Neural progenitor cell (in vitro differentiated cells): ENCODE measurements around the gene RNF13. TPM values are rescaled to one million over a fixed set of nuclear protein-coding genes. Genes with fewer than 3 reads are reported as not detected.
"Not testable (repeated sequence)": the region's sequence is repeated elsewhere in the genome, so short reads cannot be mapped to it uniquely, and the experiment has no call there.

Source experiments
- DNase-seq: peaks from one replicate; pipeline ENCODE4 v3.0.0-alpha.2; 2016; ENCODE audit warnings: low spot score
- H2AFZ ChIP-seq: fragments of 200-600 bp; sonication (generic); replicated peaks from 2 replicates; pipeline ENCODE4 v1.6.1; 2016; ENCODE audit warnings: antibody characterized with exemption
- H3F3A ChIP-seq: fragments of 200-600 bp; sonication (generic); 2 replicates; pipeline ENCODE4 v1.6.1; 2016; ENCODE audit warnings: antibody characterized with exemption, low read depth
- H3K27ac ChIP-seq: fragments of 200-600 bp; sonication (generic); 2 replicates; pipeline ENCODE4 v1.5.1; 2016; ENCODE audit warnings: mild to moderate bottlenecking
- H3K27me3 ChIP-seq: fragments of 200-600 bp; sonication (generic); 2 replicates; pipeline ENCODE4 v1.6.1; 2016; ENCODE audit warnings: mild to moderate bottlenecking, moderate library complexity
- H3K36me3 ChIP-seq: fragments of 200-600 bp; sonication (generic); 2 replicates; pipeline ENCODE4 v1.5.1; 2016
- H3K4me1 ChIP-seq: fragments of 200-600 bp; sonication (generic); 2 replicates; pipeline ENCODE4 v1.6.1; 2016; ENCODE audit warnings: mixed run types
- H3K4me2 ChIP-seq: fragments of 200-600 bp; sonication (generic); 2 replicates; pipeline ENCODE4 v1.6.1; 2016
- H3K4me3 ChIP-seq: fragments of 200-600 bp; sonication (generic); 2 replicates; pipeline ENCODE4 v1.5.1; 2016
- H3K79me2 ChIP-seq: fragments of 200-600 bp; sonication (generic); 2 replicates; pipeline ENCODE4 v1.6.1; 2016; ENCODE audit warnings: low read depth
- H3K9ac ChIP-seq: fragments of 200-600 bp; sonication (generic); 2 replicates; pipeline ENCODE4 v1.6.1; 2016
- H3K9me3 ChIP-seq: fragments of 200-600 bp; sonication (generic); 2 replicates; pipeline ENCODE4 v1.5.1; 2016; ENCODE audit warnings: low read depth
- H4K20me1 ChIP-seq: fragments of 200-600 bp; sonication (generic); 2 replicates; pipeline ENCODE4 v1.6.1; 2016; ENCODE audit warnings: low read depth
- H3K27ac Mint-ChIP-seq: 3 replicates; pipeline ENCODE4 v1.8.0; 2021; ENCODE audit warnings: mixed read lengths
- H3K27me3 Mint-ChIP-seq: 2 replicates; pipeline ENCODE4 v1.8.0; 2022; ENCODE audit warnings: low read depth, mild to moderate bottlenecking, inconsistent platforms, moderate library complexity, mixed read lengths; ENCODE audit not compliant: insufficient read depth
- H3K36me3 Mint-ChIP-seq: 3 replicates; pipeline ENCODE4 v1.8.0; 2021; ENCODE audit warnings: mixed read lengths
- H3K4me1 Mint-ChIP-seq: 3 replicates; pipeline ENCODE4 v1.8.0; 2021; ENCODE audit warnings: mixed read lengths
- H3K4me3 Mint-ChIP-seq: 3 replicates; pipeline ENCODE4 v1.8.0; 2021; ENCODE audit warnings: mild to moderate bottlenecking, moderate library complexity, mixed read lengths
- H3K9me3 Mint-ChIP-seq: 3 replicates; pipeline ENCODE4 v1.8.0; 2020; ENCODE audit warnings: mixed read lengths
- EZH2 ChIP-seq: fragments of 200-600 bp; sonication (generic); IDR thresholded peaks from 2 replicates; pipeline ENCODE4 v1.6.1; 2017; ENCODE audit warnings: antibody characterized with exemption, mild to moderate bottlenecking, moderate library complexity
- EZH2phosphoT487 ChIP-seq: fragments of 200-600 bp; sonication (generic); IDR thresholded peaks from 2 replicates; pipeline ENCODE4 v1.6.1; 2017; ENCODE audit warnings: antibody characterized with exemption
- total RNA-seq: library from RNA; depleted of rRNA; stranded (reverse); fragments of >200 nt; gene quantifications from 2 replicates; pipeline ENCODE4 v1.2.3, GENCODE V29; 2015; ENCODE audit warnings: low replicate concordance
- TF ChIP-seq, protein P1 (sequence below): fragments of 200-600 bp; sonication (generic); IDR thresholded peaks from 2 replicates; pipeline ENCODE4 v1.5.1; 2017; ENCODE audit warnings: antibody characterized with exemption, mild to moderate bottlenecking

The RNF13 gene
- total RNA-seq, 1 donor from 2014 or later = 45.2 TPM

DNA sequence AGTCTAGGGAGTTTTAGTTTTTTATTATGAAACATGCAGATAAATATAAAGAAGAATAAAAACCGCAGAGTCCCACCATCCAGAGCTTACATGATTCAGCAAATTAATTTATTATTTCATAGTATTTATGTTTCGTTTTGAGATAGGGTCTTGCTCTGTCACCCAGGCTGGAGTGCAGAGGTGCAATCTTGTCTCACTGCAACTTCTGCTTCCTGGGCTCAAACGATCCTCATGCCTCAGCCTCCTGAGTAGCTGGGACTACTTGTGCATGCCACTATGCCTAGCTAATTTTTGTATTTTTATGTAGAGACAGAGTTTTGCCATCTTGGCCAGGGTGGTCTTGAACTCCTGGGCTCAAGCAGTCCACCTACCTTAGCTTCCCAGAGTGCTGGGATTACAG lies 13.6 kb downstream of the RNF13 start:
- Histone ChIP-seq H3K36me3 (peaks cover 4% of the 10 kb centered on the region), H3F3A (no peaks in the 10 kb centered on the region), H3K4me3 (no peak overlapping the region), H3K4me2 (no peak overlapping the region), H4K20me1 (no peaks in the 10 kb centered on the region), H3K9me3 (peaks cover 6% of the 10 kb centered on the region), H3K27ac (no peak overlapping the region), H3K79me2 (peaks cover 73% of the 10 kb centered on the region), H3K27me3 (no peaks in the 10 kb centered on the region), H2AFZ (no peak overlapping the region), H3K9ac (no peak overlapping the region), H3K4me1 (peaks cover 3% of the 10 kb centered on the region)
- Mint-ChIP-seq H3K9me3 (peaks cover 32% of the 10 kb centered on the region), H3K4me1 (no peaks in the 10 kb centered on the region), H3K36me3 (peaks cover 16% of the 10 kb centered on the region), H3K27me3 (peaks cover 2% of the 10 kb centered on the region), H3K4me3 (no peak overlapping the region), H3K27ac (no peak overlapping the region)
- no peak for DNase-seq
- TF ChIP-seq EZH2phosphoT487 (no peak), EZH2 (no peak)
- TF ChIP-seq, protein P1, sequence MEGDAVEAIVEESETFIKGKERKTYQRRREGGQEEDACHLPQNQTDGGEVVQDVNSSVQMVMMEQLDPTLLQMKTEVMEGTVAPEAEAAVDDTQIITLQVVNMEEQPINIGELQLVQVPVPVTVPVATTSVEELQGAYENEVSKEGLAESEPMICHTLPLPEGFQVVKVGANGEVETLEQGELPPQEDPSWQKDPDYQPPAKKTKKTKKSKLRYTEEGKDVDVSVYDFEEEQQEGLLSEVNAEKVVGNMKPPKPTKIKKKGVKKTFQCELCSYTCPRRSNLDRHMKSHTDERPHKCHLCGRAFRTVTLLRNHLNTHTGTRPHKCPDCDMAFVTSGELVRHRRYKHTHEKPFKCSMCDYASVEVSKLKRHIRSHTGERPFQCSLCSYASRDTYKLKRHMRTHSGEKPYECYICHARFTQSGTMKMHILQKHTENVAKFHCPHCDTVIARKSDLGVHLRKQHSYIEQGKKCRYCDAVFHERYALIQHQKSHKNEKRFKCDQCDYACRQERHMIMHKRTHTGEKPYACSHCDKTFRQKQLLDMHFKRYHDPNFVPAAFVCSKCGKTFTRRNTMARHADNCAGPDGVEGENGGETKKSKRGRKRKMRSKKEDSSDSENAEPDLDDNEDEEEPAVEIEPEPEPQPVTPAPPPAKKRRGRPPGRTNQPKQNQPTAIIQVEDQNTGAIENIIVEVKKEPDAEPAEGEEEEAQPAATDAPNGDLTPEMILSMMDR = no peak

DNA sequence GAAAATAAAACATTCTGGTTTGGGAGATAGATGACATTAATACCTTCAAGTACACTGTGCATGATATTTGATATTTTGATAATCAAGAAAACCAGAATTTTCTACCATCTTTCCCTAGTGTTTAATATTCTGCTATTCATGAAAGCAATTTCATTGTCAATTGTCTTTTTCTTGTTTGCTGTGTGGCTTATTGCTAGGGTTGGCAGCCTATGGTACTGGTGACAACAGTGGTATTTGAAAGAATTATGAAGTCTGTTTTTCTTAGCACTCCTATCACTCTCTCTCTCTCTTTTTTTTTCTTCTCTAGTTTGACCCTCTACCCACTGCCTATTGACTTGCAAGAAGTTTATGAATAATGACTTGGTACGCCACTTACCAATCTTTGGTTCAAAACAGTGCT lies 15.4 kb downstream of the RNF13 start:
- DNase-seq = no peak
- Histone ChIP-seq H3K4me3 (no peak overlapping the region), H3K9me3 (peaks cover 20% of the 10 kb centered on the region), H3K36me3 (no peaks in the 10 kb centered on the region), H3K4me1 (peaks cover 3% of the 10 kb centered on the region), H3K4me2 (no peak overlapping the region), H2AFZ (no peak overlapping the region), H3K27ac (no peak overlapping the region), H3K79me2 (peaks cover 56% of the 10 kb centered on the region), H3K9ac (no peak overlapping the region), H3K27me3 (no peaks in the 10 kb centered on the region), H4K20me1 (no peaks in the 10 kb centered on the region), H3F3A (no peaks in the 10 kb centered on the region)
- no peak overlapping the region for H3K27ac Mint-ChIP-seq
- H3K36me3 Mint-ChIP-seq = peaks cover 7% of the 10 kb centered on the region
- H3K4me1 Mint-ChIP-seq = no peaks in the 10 kb centered on the region
- peaks cover 39% of the 10 kb centered on the region for H3K9me3 Mint-ChIP-seq
- peaks cover 2% of the 10 kb centered on the region for H3K27me3 Mint-ChIP-seq
- H3K4me3 Mint-ChIP-seq = no peak overlapping the region
- TF ChIP-seq EZH2phosphoT487 = no peak
- TF ChIP-seq EZH2 = no peak
- TF ChIP-seq, protein P1 = no peak

DNA sequence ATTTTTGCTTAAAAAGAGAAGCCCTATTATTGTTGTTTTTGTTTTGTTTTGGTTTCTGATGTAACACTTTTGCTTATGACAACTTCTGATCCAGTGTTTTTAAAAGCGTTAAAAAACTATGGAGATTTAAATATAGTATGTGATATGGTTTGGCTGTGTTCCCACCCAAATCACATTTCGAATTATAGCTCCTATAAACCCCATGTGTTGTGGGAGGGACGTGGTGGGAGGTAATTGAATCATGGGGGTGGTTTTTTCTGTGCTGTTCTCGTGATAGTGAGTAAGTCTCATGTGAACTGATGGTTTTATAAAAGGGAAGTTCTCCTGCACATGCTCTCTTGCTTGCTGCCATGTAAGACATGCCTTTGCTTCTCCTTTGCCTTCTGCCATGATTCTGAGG lies 16.6 kb downstream of the RNF13 start:
- DNase-seq, H4K20me1 ChIP-seq, H3K4me3 Mint-ChIP-seq, H3K4me1 Mint-ChIP-seq, H3K4me1 ChIP-seq, H3K4me3 ChIP-seq, H3K9ac ChIP-seq, H3K27me3 ChIP-seq, H3K27me3 Mint-ChIP-seq, H2AFZ ChIP-seq, H3K27ac ChIP-seq, H3K36me3 Mint-ChIP-seq, H3K4me2 ChIP-seq, H3K36me3 ChIP-seq, H3F3A ChIP-seq, H3K27ac Mint-ChIP-seq: not testable (repeated sequence)
- peaks cover 47% of the 10 kb centered on the region for H3K9me3 Mint-ChIP-seq
- H3K9me3 ChIP-seq = peaks cover 26% of the 10 kb centered on the region
- H3K79me2 ChIP-seq = peaks cover 47% of the 10 kb centered on the region

DNA sequence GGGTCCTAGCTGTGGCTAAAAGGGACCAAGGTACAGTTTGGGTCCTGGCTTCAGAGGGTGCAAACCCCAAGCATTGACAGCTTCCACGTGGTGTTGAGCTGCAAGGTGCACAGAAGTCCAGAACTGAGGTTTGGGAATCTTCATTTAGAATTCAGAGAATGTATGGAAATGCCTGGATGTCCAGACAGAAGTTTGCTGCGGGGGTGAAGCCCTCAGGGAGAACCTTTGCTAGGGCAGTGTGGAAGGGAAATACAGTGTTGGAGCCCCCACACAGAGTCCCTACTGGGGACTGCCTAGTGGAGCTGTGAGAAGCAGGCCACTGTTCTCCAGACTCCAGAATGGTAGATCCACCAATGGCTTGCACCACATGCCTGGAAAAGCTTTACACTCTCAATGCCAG lies 17.9 kb downstream of the RNF13 start:
- Mint-ChIP-seq H3K9me3 (peaks cover 57% of the 10 kb centered on the region), H3K4me1 (no peaks in the 10 kb centered on the region), H3K27ac (no peak overlapping the region), H3K27me3 (peaks cover 2% of the 10 kb centered on the region), H3K36me3 (peaks cover 9% of the 10 kb centered on the region), H3K4me3 (no peak overlapping the region)
- Histone ChIP-seq H3F3A (no peaks in the 10 kb centered on the region), H3K79me2 (peaks cover 58% of the 10 kb centered on the region), H3K27me3 (no peaks in the 10 kb centered on the region), H3K9me3 (peaks cover 26% of the 10 kb centered on the region), H2AFZ (no peak overlapping the region), H3K36me3 (no peaks in the 10 kb centered on the region), H3K27ac (no peak overlapping the region), H3K4me2 (no peak overlapping the region), H4K20me1 (no peaks in the 10 kb centered on the region), H3K9ac (no peak overlapping the region), H3K4me3 (no peak overlapping the region), H3K4me1 (peaks cover 1% of the 10 kb centered on the region)
- DNase-seq = no peak
- TF ChIP-seq, protein P1 = no peak
- TF ChIP-seq EZH2 = no peak
- no peak for TF ChIP-seq EZH2phosphoT487
